Subcutaneous abdominal adipose tissue (tissue), 5 donors: ENCODE data around the gene CRYL1.

ENCODE experiments used
- H3K27ac ChIP-seq: one replicate; pipeline ENCODE4 v1.7.0; 2013; ENCODE audit warnings: low read depth, mild to moderate bottlenecking, inconsistent platforms, low read length, moderate library complexity
- H3K27me3 ChIP-seq, 5 donors: one replicate each; pipeline ENCODE4 v1.7.0; 2013; ENCODE audit warnings: low read length in 5 of 5, inconsistent platforms in 1 of 5; ENCODE audit not compliant: control insufficient read depth in 5 of 5, insufficient read depth in 4 of 5
- H3K36me3 ChIP-seq, 5 donors: one replicate each; pipeline ENCODE4 v1.7.0; 2013; ENCODE audit warnings: low read length in 5 of 5; ENCODE audit not compliant: control insufficient read depth in 5 of 5, insufficient read depth in 5 of 5
- H3K4me1 ChIP-seq, 5 donors: one replicate each; pipeline ENCODE4 v1.7.0; 2013; ENCODE audit warnings: low read length in 5 of 5, mild to moderate bottlenecking in 3 of 5, moderate library complexity in 1 of 5; ENCODE audit not compliant: control insufficient read depth in 5 of 5, insufficient read depth in 5 of 5
- H3K4me3 ChIP-seq, 5 donors: one replicate each; pipeline ENCODE4 v1.7.0; 2013; ENCODE audit warnings: low read length in 5 of 5, low read depth in 1 of 5
- H3K9ac ChIP-seq, 5 donors: one replicate each; pipeline ENCODE4 v1.7.0; 2013; ENCODE audit warnings: low read length in 5 of 5, mild to moderate bottlenecking in 4 of 5, moderate library complexity in 3 of 5
- H3K9me3 ChIP-seq, 5 donors: one replicate each; pipeline ENCODE4 v1.7.0; 2013; ENCODE audit warnings: low read length in 5 of 5; ENCODE audit not compliant: control insufficient read depth in 5 of 5
- donor health status: healthy.
- donor health status: healthy.
- donor health status: healthy.
- donor health status: healthy.
- donor health status: healthy.

Gene CRYL1

GRCh38 chr13:20358022-20358421, 167.6 kb downstream of the CRYL1 start:
- H3K27me3 ChIP-seq = peaks cover under 1 to 8% (median 6%) of the 10 kb centered on the region in 5 donors
- H3K9me3 ChIP-seq = no peaks in the 10 kb centered on the region
- no peak overlapping the region for H3K27ac ChIP-seq
- no peaks in the 10 kb centered on the region for H3K36me3 ChIP-seq
- H3K4me1 ChIP-seq = no peaks in the 10 kb centered on the region
- no peak overlapping the region for H3K9ac ChIP-seq
- H3K4me3 ChIP-seq = no peak overlapping the region

- Histone ChIP-seq H3K9ac (no peak overlapping the region), H3K4me3 (no peak overlapping the region), H3K27me3 (peaks cover 0 to 4% (median 0%) of the 10 kb centered on the region in 5 donors), H3K9me3 (no peaks in the 10 kb centered on the region), H3K27ac (no peak overlapping the region), H3K4me1 (no peaks in the 10 kb centered on the region), H3K36me3 (no peaks in the 10 kb centered on the region)
Observed at GRCh38 chr13:20356444-20356843, 169.2 kb downstream of the CRYL1 start.

GRCh38 chr13:20354722-20355121, 170.9 kb downstream of the CRYL1 start:
- Histone ChIP-seq H3K4me1 (no peaks in the 10 kb centered on the region), H3K27ac (no peak overlapping the region), H3K9me3 (no peaks in the 10 kb centered on the region), H3K27me3 (no peaks in the 10 kb centered on the region), H3K36me3 (no peaks in the 10 kb centered on the region), H3K9ac (no peak overlapping the region), H3K4me3 (no peak overlapping the region)

GRCh38 chr13:20353973-20354372, 171.7 kb downstream of the CRYL1 start:
- Histone ChIP-seq H3K36me3 (peaks cover 0 to 2% (median 0%) of the 10 kb centered on the region in 5 donors), H3K4me3 (no peak overlapping the region), H3K9me3 (no peaks in the 10 kb centered on the region), H3K9ac (no peak overlapping the region), H3K4me1 (no peaks in the 10 kb centered on the region), H3K27ac (no peak overlapping the region), H3K27me3 (peaks cover 0 to 1% (median 0%) of the 10 kb centered on the region in 5 donors)
